Measurements from ENCODE around the gene MAP3K7CL.

GRCh38 chr21:29125191-29125590 is 5.3 kb upstream of the MAP3K7CL start:
- TF ChIP-seq, protein P1, sequence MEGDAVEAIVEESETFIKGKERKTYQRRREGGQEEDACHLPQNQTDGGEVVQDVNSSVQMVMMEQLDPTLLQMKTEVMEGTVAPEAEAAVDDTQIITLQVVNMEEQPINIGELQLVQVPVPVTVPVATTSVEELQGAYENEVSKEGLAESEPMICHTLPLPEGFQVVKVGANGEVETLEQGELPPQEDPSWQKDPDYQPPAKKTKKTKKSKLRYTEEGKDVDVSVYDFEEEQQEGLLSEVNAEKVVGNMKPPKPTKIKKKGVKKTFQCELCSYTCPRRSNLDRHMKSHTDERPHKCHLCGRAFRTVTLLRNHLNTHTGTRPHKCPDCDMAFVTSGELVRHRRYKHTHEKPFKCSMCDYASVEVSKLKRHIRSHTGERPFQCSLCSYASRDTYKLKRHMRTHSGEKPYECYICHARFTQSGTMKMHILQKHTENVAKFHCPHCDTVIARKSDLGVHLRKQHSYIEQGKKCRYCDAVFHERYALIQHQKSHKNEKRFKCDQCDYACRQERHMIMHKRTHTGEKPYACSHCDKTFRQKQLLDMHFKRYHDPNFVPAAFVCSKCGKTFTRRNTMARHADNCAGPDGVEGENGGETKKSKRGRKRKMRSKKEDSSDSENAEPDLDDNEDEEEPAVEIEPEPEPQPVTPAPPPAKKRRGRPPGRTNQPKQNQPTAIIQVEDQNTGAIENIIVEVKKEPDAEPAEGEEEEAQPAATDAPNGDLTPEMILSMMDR (IDR thresholded peaks at IDR 0.05; ENCODE audit: insufficient read depth, low read depth, low read length), result no peak
- no peak for TF ChIP-seq EZH2 (IDR thresholded peaks at IDR 0.05; ENCODE audit: insufficient read depth, low read length)
